ENCODE results near the gene MTMR4.
A peak's percentile ranks its signal among the peaks of the same experiment; 100 is the strongest.

The MTMR4 gene

DNA sequence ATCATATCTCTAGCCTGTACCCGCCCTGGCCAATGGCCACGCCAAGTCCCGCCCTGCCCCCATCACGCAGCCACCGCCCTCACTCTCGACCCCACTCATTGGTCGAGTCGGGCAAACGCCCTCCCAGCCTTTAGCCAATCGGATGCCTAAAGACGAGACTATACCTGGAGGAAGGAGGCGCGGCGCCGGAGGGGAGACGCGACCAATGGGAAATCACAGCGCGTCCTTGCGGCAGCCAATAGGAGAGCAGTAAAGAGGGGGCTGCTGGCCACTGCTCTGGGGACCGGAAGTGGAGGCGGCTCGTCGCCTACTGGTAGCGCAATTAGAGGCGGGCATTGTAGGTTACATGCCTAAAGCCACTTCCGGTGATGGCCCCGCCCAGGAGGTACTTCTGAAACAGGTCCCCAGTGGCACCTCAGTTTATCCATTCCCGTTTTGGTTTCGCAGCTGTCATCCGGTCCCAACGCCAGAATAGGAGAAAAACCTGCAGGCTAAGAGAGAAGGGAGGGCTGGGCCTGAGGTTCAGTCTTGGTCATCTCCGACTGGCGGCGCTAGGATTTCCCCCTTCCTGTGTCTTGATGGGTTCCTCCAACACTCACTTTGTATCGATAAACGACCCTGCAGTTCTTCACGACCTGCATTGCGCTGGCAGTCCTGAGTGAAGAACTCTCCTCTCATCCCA is 3.6 kb upstream of the MTMR4 start:
- Mint-ChIP-seq H3K36me3 (ENCODE audit: insufficient read depth) (peaks cover 18% of the 10 kb centered on the region), H3K9me3 (no peaks in the 10 kb centered on the region), H3K4me3 (peak overlapping the region; percentile 91), H3K27me3 (no peaks in the 10 kb centered on the region), H3K4me1 (peaks cover 35% of the 10 kb centered on the region), H3K27ac (ENCODE audit: low read depth) (peak overlapping the region; percentile 81)
- peak; percentile 97 to 100 for DNase-seq (ENCODE audit: low spot score in 2 of 2)
- ATAC-seq (replicated peaks; ENCODE audit: extremely low read depth, poor library complexity, severe bottlenecking): peak; percentile 81

DNA sequence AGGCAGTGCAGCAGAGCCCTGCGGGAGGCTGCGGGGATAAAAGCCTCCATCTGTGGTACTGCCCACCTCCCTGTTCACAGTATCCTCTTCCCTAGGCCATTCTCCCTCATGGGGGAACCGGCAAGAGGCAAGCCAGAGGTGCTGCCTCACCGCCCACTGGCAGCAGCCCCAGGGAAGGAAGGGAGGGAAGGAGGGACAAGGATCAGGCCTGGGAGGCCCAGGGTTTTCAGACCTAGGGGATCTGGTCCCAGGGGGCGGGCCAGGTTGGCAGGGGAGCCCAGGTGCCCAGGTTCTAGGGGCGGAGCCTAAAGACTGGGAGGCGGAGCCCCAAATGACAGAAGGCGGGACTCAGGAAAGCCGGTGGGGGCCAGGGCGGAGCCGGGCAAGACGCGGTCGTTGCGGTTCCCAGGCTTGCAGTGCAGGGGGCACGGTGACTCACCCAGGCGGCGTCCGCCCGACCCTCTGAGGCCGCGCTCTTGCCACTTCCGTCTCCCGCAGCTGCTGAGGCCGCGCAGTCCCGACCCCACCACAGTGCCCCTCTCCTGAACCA is 3.0 kb upstream of the MTMR4 start:
- Mint-ChIP-seq H3K36me3 (ENCODE audit: insufficient read depth) (peaks cover 19% of the 10 kb centered on the region), H3K9me3 (no peaks in the 10 kb centered on the region), H3K4me1 (peaks cover 40% of the 10 kb centered on the region), H3K27me3 (no peaks in the 10 kb centered on the region), H3K4me3 (peak overlapping the region; percentile 91), H3K27ac (ENCODE audit: low read depth) (peak overlapping the region; percentile 81)
- DNase-seq (ENCODE audit: low spot score in 2 of 2) (no peak), ATAC-seq (replicated peaks; ENCODE audit: extremely low read depth, poor library complexity, severe bottlenecking) (no peak)

DNA sequence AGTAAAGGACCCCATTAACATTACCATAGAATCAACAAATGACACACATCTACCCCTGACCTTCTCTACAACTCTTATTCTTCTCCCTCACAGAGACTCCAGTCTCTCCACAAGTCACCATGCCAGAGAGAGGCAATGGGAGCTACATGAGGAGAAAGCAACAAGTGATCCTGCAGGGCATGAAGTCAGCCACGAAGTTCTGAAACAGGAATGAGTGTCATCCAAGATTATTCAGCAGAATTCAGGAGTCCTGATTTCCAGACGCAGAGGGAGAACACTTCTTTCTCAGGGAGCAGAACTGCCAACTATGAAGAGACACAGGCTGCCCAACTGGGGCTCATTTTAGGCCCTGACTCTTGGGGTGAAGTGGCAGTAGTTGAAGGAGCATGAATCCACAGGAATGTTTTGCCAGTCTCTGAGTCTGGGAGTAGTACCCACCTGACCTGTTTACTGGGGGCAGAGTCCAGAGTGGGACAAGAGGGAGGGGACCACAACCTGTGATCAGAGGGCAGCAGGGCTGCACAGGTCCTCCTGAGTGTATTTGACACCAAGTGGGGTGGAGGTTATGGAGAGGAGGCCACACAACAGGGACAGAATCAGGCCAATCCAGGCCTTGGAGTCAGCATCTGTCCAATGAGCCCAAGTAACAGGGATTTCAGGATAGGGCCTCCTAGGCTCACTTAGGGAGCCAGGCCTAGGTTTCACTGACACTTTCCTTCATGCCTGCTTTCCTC is 2.4 kb upstream of the MTMR4 start:
- Mint-ChIP-seq H3K4me3 (peak overlapping the region; percentile 91), H3K9me3 (no peaks in the 10 kb centered on the region), H3K36me3 (ENCODE audit: insufficient read depth) (peaks cover 21% of the 10 kb centered on the region), H3K4me1 (peaks cover 45% of the 10 kb centered on the region), H3K27ac (ENCODE audit: low read depth) (peak overlapping the region; percentile 81), H3K27me3 (no peaks in the 10 kb centered on the region)
- DNase-seq (ENCODE audit: low spot score in 2 of 2) (no peak), ATAC-seq (replicated peaks; ENCODE audit: extremely low read depth, poor library complexity, severe bottlenecking) (no peak)

GRCh38 chr17:58515286-58515685 is 848 bp upstream of the MTMR4 start:
- Mint-ChIP-seq H3K27ac (ENCODE audit: low read depth) (no peak overlapping the region), H3K36me3 (ENCODE audit: insufficient read depth) (peaks cover 32% of the 10 kb centered on the region), H3K9me3 (no peaks in the 10 kb centered on the region), H3K4me3 (peak overlapping the region; percentile 91), H3K4me1 (peaks cover 50% of the 10 kb centered on the region), H3K27me3 (no peaks in the 10 kb centered on the region)
- DNase-seq (ENCODE audit: low spot score in 2 of 2) (no peak), ATAC-seq (replicated peaks; ENCODE audit: extremely low read depth, poor library complexity, severe bottlenecking) (no peak)

DNA sequence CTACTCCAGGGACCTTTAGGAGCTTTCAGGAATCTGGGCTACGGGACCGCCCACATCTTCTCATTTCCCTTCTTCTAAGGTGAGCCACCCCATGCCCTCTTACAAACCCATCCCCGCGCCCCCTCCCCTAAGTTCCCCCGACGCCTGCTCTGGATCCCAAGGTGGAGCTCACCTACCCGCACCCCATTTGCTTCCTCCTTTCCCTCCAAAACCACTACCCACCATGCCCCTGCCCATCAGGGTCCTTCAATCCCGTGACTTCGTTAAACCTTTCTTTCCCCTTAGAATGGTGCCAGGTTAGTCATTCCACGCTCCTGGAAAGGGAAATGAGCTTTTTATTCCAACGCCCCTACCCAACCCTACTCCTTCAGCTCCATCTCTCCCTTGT is 326 bp upstream of the MTMR4 start:
- Mint-ChIP-seq H3K4me3 (peak overlapping the region; percentile 91), H3K36me3 (ENCODE audit: insufficient read depth) (peaks cover 37% of the 10 kb centered on the region), H3K27me3 (no peaks in the 10 kb centered on the region), H3K4me1 (peaks cover 56% of the 10 kb centered on the region), H3K27ac (ENCODE audit: low read depth) (no peak overlapping the region), H3K9me3 (no peaks in the 10 kb centered on the region)
- no peak for ATAC-seq (replicated peaks; ENCODE audit: extremely low read depth, poor library complexity, severe bottlenecking)
- no peak for DNase-seq (ENCODE audit: low spot score in 2 of 2)

DNA sequence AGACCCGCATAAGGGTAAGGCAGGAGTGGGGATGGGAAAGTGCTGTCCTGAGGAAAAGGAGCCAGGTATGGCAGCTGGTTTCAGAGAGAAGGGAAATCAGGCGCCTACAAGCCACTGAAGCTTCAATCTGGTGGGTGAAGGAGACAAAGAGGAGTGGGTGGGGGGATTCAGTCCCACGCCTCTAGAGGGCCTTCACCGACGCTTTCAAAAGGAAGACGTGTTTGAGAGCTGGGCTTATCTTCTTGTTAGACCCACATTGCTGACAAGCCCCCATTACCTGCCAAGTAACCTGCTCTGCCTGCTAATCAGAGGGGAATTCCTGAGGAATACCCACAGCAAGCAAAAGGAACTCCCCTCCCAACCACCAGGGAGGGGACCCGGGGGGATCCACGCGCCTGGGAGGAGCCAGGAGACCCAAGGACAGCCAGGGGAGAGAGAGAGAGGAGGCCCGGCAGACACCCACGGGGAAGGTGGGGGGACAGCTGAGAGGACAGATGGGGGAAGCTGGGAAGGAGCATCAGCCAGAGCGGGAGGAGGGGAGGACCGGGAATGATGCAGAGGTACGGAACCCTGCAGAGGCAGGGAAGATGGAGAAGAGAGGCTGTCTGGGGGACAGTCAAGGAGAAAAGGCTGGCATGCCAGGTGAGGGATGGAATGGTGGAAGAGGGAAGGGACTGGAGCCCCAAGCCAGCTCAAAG is 1.0 kb downstream of the MTMR4 start:
- ATAC-seq (replicated peaks; ENCODE audit: extremely low read depth, poor library complexity, severe bottlenecking) (no peak), DNase-seq (ENCODE audit: low spot score in 2 of 2) (no peak)
- H3K36me3 Mint-ChIP-seq (ENCODE audit: insufficient read depth): peaks cover 35% of the 10 kb centered on the region
- no peaks in the 10 kb centered on the region for H3K27me3 Mint-ChIP-seq
- H3K4me3 Mint-ChIP-seq: peak overlapping the region; percentile 91
- peaks cover 57% of the 10 kb centered on the region for H3K4me1 Mint-ChIP-seq
- H3K9me3 Mint-ChIP-seq: no peaks in the 10 kb centered on the region
- peak overlapping the region; percentile 89 for H3K27ac Mint-ChIP-seq (ENCODE audit: low read depth)

- H3K4me1 Mint-ChIP-seq: peaks cover 36% of the 10 kb centered on the region
- no peak overlapping the region for H3K4me3 Mint-ChIP-seq
- H3K36me3 Mint-ChIP-seq (ENCODE audit: insufficient read depth): peaks cover 40% of the 10 kb centered on the region
- no peak overlapping the region for H3K27ac Mint-ChIP-seq (ENCODE audit: low read depth)
- DNase-seq (ENCODE audit: low spot score in 2 of 2) (no peak), ATAC-seq (replicated peaks; ENCODE audit: extremely low read depth, poor library complexity, severe bottlenecking) (no peak)
- H3K9me3 Mint-ChIP-seq: no peaks in the 10 kb centered on the region
- H3K27me3 Mint-ChIP-seq: no peaks in the 10 kb centered on the region
Observed at GRCh38 chr17:58510075-58510474, 4.4 kb downstream of the MTMR4 start.

- no peaks in the 10 kb centered on the region for H3K9me3 Mint-ChIP-seq
- DNase-seq (ENCODE audit: low spot score in 2 of 2) (no peak), ATAC-seq (replicated peaks; ENCODE audit: extremely low read depth, poor library complexity, severe bottlenecking) (no peak)
- peaks cover 27% of the 10 kb centered on the region for H3K4me1 Mint-ChIP-seq
- no peaks in the 10 kb centered on the region for H3K27me3 Mint-ChIP-seq
- H3K4me3 Mint-ChIP-seq: no peak overlapping the region
- peak overlapping the region; percentile 26 for H3K27ac Mint-ChIP-seq (ENCODE audit: low read depth)
- H3K36me3 Mint-ChIP-seq (ENCODE audit: insufficient read depth): peaks cover 47% of the 10 kb centered on the region
Observed at GRCh38 chr17:58508341-58509067, 5.9 kb downstream of the MTMR4 start.

GRCh38 chr17:58507123-58507634 is 7.3 kb downstream of the MTMR4 start:
- no peak for DNase-seq (ENCODE audit: low spot score in 2 of 2)
- no peak overlapping the region for H3K27ac Mint-ChIP-seq (ENCODE audit: low read depth)
- no peaks in the 10 kb centered on the region for H3K27me3 Mint-ChIP-seq
- H3K4me3 Mint-ChIP-seq: no peak overlapping the region
- no peaks in the 10 kb centered on the region for H3K9me3 Mint-ChIP-seq
- ATAC-seq (replicated peaks; ENCODE audit: extremely low read depth, poor library complexity, severe bottlenecking): no peak
- peaks cover 56% of the 10 kb centered on the region for H3K36me3 Mint-ChIP-seq (ENCODE audit: insufficient read depth)
- H3K4me1 Mint-ChIP-seq: peaks cover 16% of the 10 kb centered on the region

GRCh38 chr17:58506354-58507080 is 7.9 kb downstream of the MTMR4 start:
- Mint-ChIP-seq H3K4me1 (peaks cover 9% of the 10 kb centered on the region), H3K9me3 (no peaks in the 10 kb centered on the region), H3K27me3 (no peaks in the 10 kb centered on the region), H3K27ac (ENCODE audit: low read depth) (no peak overlapping the region), H3K4me3 (no peak overlapping the region), H3K36me3 (ENCODE audit: insufficient read depth) (peaks cover 56% of the 10 kb centered on the region)
- DNase-seq (ENCODE audit: low spot score in 2 of 2): no peak
- no peak for ATAC-seq (replicated peaks; ENCODE audit: extremely low read depth, poor library complexity, severe bottlenecking)

- peaks cover 3% of the 10 kb centered on the region for H3K4me1 Mint-ChIP-seq
- no peaks in the 10 kb centered on the region for H3K9me3 Mint-ChIP-seq
- no peak overlapping the region for H3K27ac Mint-ChIP-seq (ENCODE audit: low read depth)
- H3K4me3 Mint-ChIP-seq: no peak overlapping the region
- H3K27me3 Mint-ChIP-seq: no peaks in the 10 kb centered on the region
- ATAC-seq (replicated peaks; ENCODE audit: extremely low read depth, poor library complexity, severe bottlenecking) (no peak), DNase-seq (ENCODE audit: low spot score in 2 of 2) (no peak)
- H3K36me3 Mint-ChIP-seq (ENCODE audit: insufficient read depth): peaks cover 43% of the 10 kb centered on the region
Observed at GRCh38 chr17:58504826-58505351, 9.5 kb downstream of the MTMR4 start.

Data from central memory CD8-positive, alpha-beta T cell (primary cell).